HUES48 (cell line): ENCODE measurements around the gene RAB6B.

ENCODE experiments used
- H3K27ac ChIP-seq: one replicate; pipeline ENCODE4 v1.7.0; 2013; ENCODE audit warnings: low read depth, low read length, inconsistent platforms
- H3K27me3 ChIP-seq: 2 replicates; pipeline ENCODE4 v1.6.1; 2013; ENCODE audit warnings: mild to moderate bottlenecking, low read length; ENCODE audit not compliant: control insufficient read depth, insufficient read depth
- H3K36me3 ChIP-seq: 2 replicates; pipeline ENCODE4 v1.6.1; 2013; ENCODE audit warnings: low read length; ENCODE audit not compliant: control insufficient read depth, insufficient read depth
- H3K4me1 ChIP-seq: 2 replicates; pipeline ENCODE4 v1.6.1; 2013; ENCODE audit warnings: mild to moderate bottlenecking, low read length; ENCODE audit not compliant: control insufficient read depth, insufficient read depth
- H3K4me3 ChIP-seq: 2 replicates; pipeline ENCODE4 v1.5.1; 2013; ENCODE audit warnings: mild to moderate bottlenecking, low read depth, low read length
- H3K9ac ChIP-seq: 2 replicates; pipeline ENCODE4 v1.6.1; 2013; ENCODE audit warnings: mild to moderate bottlenecking, low read depth, low read length, moderate library complexity
- H3K9me3 ChIP-seq: 2 replicates; pipeline ENCODE4 v1.6.1; 2013; ENCODE audit warnings: low read length; ENCODE audit not compliant: control insufficient read depth, insufficient read depth

RAB6B gene

GRCh38 chr3:133862161-133862560 is 33.5 kb downstream of the RAB6B start:
- Histone ChIP-seq H3K36me3 (no peaks in the 10 kb centered on the region), H3K9ac (no peak overlapping the region), H3K27me3 (no peaks in the 10 kb centered on the region), H3K27ac (no peak overlapping the region), H3K9me3 (no peaks in the 10 kb centered on the region), H3K4me3 (no peak overlapping the region), H3K4me1 (no peaks in the 10 kb centered on the region)

GRCh38 chr3:133860519-133860918 is 35.2 kb downstream of the RAB6B start:
- Histone ChIP-seq H3K36me3 (no peaks in the 10 kb centered on the region), H3K4me1 (no peaks in the 10 kb centered on the region), H3K27me3 (no peaks in the 10 kb centered on the region), H3K9ac (no peak overlapping the region), H3K27ac (no peak overlapping the region), H3K4me3 (no peak overlapping the region), H3K9me3 (no peaks in the 10 kb centered on the region)

GRCh38 chr3:133859381-133860234 is 36.1 kb downstream of the RAB6B start:
- Histone ChIP-seq H3K4me3 (no peak overlapping the region), H3K9ac (no peak overlapping the region), H3K27ac (no peak overlapping the region), H3K27me3 (no peaks in the 10 kb centered on the region), H3K4me1 (peaks cover 7% of the 10 kb centered on the region), H3K9me3 (no peaks in the 10 kb centered on the region), H3K36me3 (no peaks in the 10 kb centered on the region)

GRCh38 chr3:133857767-133858166 is 37.9 kb downstream of the RAB6B start:
- no peaks in the 10 kb centered on the region for H3K27me3 ChIP-seq
- no peaks in the 10 kb centered on the region for H3K9me3 ChIP-seq
- no peak overlapping the region for H3K27ac ChIP-seq
- no peak overlapping the region for H3K4me3 ChIP-seq
- H3K4me1 ChIP-seq = peaks cover 12% of the 10 kb centered on the region
- H3K36me3 ChIP-seq = no peaks in the 10 kb centered on the region
- H3K9ac ChIP-seq = no peak overlapping the region

- Histone ChIP-seq H3K27me3 (no peaks in the 10 kb centered on the region), H3K9me3 (no peaks in the 10 kb centered on the region), H3K27ac (no peak overlapping the region), H3K9ac (no peak overlapping the region), H3K4me1 (peaks cover 12% of the 10 kb centered on the region), H3K36me3 (no peaks in the 10 kb centered on the region), H3K4me3 (no peak overlapping the region)
These were observed 39.4 kb downstream of the RAB6B start for GRCh38 chr3:133856316-133856715.

- no peak overlapping the region for H3K27ac ChIP-seq
These were observed 39.9 kb downstream of the RAB6B start for GRCh38 chr3:133855772-133856171.

GRCh38 chr3:133855002-133855370 is 40.7 kb downstream of the RAB6B start:
- H3K4me1 ChIP-seq = peaks cover 12% of the 10 kb centered on the region
- no peak overlapping the region for H3K4me3 ChIP-seq
- H3K9ac ChIP-seq = no peak overlapping the region
- no peaks in the 10 kb centered on the region for H3K27me3 ChIP-seq
- H3K27ac ChIP-seq = no peak overlapping the region
- no peaks in the 10 kb centered on the region for H3K9me3 ChIP-seq
- no peaks in the 10 kb centered on the region for H3K36me3 ChIP-seq

More at GRCh38 chr3:133855772-133856171, 39.9 kb downstream of the RAB6B start:
- Histone ChIP-seq H3K27me3 (no peaks in the 10 kb centered on the region), H3K4me1 (peaks cover 12% of the 10 kb centered on the region), H3K36me3 (no peaks in the 10 kb centered on the region), H3K9ac (no peak overlapping the region), H3K4me3 (no peak overlapping the region), H3K9me3 (no peaks in the 10 kb centered on the region)

GRCh38 chr3:133854264-133855001 is 41.2 kb downstream of the RAB6B start:
- Histone ChIP-seq H3K36me3 (no peaks in the 10 kb centered on the region), H3K4me3 (no peak overlapping the region), H3K4me1 (peaks cover 12% of the 10 kb centered on the region), H3K9ac (no peak overlapping the region), H3K9me3 (no peaks in the 10 kb centered on the region), H3K27ac (no peak overlapping the region), H3K27me3 (no peaks in the 10 kb centered on the region)

GRCh38 chr3:133853925-133854227 is 41.8 kb downstream of the RAB6B start:
- H3K9me3 ChIP-seq = no peaks in the 10 kb centered on the region
- no peak overlapping the region for H3K4me3 ChIP-seq
- H3K27me3 ChIP-seq = no peaks in the 10 kb centered on the region
- no peak overlapping the region for H3K27ac ChIP-seq
- peaks cover 12% of the 10 kb centered on the region for H3K4me1 ChIP-seq
- H3K9ac ChIP-seq = no peak overlapping the region
- H3K36me3 ChIP-seq = no peaks in the 10 kb centered on the region

GRCh38 chr3:133853063-133853924 is 42.4 kb downstream of the RAB6B start:
- no peaks in the 10 kb centered on the region for H3K27me3 ChIP-seq
- H3K36me3 ChIP-seq = no peaks in the 10 kb centered on the region
- H3K27ac ChIP-seq = no peak overlapping the region
- H3K4me3 ChIP-seq = no peak overlapping the region
- no peaks in the 10 kb centered on the region for H3K9me3 ChIP-seq
- peaks cover 12% of the 10 kb centered on the region for H3K4me1 ChIP-seq
- no peak overlapping the region for H3K9ac ChIP-seq
